Activated CD8-positive, alpha-beta memory T cell treated with anti-CD3 and anti-CD28 coated beads for 24 hours (primary cell): ENCODE results near the gene TFCP2L1.

Source experiments
- DNase-seq: peaks from one replicate; pipeline ENCODE4 v3.0.0-alpha.2; 2020

The TFCP2L1 gene

DNA sequence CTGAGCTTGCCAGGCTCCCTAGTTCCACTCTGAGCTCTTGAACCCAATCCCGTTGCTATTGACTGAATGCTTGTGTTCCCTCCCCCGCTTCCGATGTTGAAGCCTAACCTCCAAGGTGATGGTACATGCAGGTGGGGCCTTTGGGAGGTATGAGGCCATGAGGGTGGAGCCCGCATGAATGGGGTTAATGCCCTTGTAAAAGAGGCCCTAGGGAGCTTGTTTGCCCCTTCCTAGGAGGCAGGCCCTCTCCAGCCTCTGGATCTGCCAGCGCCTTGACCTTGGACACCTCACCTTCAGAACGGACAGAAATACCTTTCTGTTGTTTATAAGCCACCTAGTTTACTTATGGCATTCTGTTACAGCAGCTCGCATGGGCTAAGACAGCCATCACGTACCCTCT, 71.6 kb downstream of the TFCP2L1 start:
- DNase-seq: no peak

DNA sequence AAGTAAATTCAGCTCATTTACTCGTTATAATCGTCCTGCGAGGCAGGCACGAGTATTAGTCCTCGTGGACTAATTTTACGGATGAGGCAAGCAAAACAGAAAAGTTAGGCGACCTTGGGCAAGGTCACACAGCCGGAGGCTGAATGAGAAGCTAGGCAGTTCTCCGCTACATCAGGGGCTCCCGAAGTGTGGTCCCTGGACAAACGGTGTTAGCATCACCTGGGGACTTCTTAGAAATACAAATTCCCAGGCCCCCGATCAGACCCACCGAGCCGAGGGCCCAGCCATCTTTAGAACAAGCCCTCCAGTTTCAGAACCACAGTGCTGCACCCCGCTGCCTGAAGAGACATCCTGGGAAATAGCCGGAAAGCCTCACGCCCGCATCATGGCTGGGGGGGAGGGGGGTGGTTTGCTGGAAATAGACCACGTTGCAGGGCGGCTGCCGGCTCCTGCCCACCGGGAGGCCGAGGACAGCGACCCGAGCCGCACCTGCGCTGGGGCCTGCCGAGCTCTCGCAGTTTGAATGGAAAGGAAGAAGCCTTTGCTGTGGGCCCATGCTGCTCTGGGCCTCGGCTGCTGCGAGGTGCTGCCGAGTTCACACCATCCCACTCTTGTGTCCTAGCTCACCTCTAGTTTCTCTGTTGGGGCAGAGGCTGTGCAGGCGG, 72.2 kb downstream of the TFCP2L1 start:
- DNase-seq: no peak

DNA sequence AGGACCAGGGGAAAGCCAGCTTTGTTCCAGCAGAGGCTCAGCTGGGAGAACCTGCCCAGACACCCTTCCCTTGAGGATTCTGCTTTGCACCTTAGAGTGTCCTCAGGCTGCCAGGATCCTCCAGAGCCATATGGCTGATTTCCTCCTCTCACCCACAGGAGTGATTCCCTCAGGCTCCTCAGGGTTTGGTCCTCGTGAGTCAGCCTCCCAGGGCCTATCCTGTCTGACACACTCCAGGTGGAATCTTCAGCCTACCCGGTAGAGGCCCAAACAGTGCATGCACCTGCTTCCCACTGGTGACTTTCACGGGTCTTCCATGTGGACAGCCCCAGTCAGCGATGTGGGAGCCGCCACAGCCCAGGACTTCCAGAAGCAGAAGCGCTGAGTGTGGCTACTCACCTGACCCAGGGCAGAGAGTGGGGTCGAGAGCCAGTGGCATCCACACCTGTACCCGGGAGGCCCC, 73.3 kb downstream of the TFCP2L1 start:
- no peak for DNase-seq

DNA sequence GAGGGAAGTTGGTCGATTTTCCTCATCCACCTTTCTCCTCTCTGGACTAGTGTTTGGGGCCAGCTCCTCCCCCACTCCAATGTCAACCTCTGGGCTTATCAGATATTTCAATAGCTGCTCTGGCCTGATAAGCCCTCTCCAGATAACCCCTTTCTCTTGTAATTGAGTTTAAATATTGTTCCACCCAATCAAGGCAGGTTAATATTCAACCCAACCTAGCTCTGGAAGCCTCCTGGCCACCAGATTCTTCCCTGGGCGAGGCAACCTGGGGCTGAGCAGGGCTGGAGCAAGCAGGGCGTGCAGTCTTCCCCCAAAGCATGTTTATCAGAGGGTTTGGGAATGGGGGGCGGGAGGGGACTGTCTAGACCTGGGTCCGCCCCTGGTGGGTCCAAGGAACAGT, 73.8 kb downstream of the TFCP2L1 start:
- no peak for DNase-seq

DNA sequence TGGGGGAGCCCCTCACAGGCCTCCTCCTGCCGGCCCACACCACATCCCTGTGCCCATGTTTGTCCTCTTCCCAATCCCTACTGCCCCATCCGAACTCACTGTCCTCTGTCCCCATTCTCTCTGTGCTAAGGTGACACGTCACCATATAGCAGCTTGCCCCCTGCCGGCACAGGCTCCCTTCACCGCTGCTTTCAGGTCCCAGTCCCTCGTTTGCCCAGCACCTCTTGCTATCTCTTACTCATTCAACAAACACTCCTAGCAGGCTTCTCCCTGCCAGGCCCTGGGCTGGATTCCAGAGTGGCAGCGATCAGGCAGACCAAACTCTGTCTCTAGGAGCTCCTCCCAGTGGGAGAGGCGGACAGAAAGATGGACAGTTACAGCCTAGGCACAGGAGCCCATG, 74.3 kb downstream of the TFCP2L1 start:
- DNase-seq: no peak

DNA sequence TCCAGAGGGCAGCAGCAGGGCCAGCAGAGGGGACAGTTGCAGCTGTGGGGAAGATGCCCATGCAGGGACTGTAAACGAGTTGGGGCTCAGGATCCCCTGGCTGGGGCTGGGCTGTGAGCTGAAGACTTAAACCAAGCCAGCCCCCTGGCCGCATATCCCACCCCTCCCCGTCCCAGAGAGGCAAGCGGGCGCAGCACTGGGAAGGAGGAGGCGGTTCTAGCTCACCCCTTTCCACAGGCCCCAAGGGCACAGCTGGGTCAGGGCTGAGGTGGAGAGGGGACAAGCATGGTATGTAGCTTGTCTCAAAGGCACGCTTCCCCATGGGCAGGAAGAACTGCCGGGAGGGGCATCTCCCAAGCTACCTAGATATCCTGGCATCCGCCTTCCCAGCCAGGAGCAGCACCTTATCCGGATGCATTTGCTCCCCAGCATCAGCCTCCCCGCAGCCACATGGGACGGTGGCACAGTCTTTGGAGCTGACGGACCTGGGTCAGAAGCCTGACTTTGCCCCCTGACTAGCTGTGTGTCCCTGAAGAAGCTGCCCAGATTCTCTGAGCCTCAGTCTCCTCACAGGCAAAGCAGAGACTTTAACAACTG, 75.9 kb downstream of the TFCP2L1 start:
- DNase-seq: no peak

DNA sequence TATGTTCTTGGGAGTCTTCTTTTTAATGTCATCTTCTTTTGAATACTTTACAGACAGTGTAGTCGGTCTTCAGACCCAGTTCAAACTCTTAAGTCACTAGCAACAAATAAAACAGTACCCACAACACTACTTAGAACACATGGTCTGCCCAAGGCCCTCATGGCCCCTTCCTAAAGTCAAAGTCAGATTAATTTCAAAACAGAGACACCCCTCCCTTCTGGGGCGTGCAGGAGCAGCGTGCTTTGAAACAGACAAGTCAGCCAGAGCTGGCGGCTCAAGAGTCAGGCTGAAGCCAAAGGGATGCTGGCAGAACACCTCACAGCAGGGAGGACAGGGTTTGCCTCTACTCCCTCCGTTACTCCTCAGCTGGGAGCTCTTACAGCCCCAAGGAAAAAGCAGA, 77.5 kb downstream of the TFCP2L1 start:
- DNase-seq: no peak

DNA sequence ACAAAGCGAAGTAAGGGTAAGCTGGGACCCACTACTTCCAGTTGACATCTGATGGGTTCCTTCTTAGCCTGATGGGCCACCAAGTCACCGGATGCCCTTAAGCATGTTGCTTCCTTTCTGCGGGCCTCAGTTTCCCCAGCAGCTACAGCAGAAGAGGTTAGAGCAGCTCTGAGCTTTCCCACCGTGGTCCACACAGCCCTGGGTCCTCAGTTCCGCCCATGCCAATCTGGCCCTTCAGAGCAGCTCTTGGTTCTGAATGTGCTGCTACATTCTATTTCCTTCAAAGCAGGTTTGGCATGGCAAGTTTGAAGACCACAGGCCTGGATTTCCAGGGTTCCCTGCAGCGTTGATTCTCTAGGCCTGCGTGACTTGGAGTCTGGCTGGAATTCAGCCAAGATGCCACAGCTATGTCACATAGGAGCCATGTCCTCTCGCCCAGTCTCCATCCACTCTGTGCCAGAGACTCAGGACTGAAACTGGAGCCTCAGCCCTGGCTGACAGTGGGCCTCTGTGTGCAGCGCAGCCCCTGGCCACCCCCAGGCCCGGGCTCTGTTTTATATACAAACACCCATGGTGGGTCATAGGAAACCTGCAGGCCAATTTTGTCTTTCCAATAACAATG, 79.6 kb downstream of the TFCP2L1 start:
- DNase-seq: no peak

DNA sequence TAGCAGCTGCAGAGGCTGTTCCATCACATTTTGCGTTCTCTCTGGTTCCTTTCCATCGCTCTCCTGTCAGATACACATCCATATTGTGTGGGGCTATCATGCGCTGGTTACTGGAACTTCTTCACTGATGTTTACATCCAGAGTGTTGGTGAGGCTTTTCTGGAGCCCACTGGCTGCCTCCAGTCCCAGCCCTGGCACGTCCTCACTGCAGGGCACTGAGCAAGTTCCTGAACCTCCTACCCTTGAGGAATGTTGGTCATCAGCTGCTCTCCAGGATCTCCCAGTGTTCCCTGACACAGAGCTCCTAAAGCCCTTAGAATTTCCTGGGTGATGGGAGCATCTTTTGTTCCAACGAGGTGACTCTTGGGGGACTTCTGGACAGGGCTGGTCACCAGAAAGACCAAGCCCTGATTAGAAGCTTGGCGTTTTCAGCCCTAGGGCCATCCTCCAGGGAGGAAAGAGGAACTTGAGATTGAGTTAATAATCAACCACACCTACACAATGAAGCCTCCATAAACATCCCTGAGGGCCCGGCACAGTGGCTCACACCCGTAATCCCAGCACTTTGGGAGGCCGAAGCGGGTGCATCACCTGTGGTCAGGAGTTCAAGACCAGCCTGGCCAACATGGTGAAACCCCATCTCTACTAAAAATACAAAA, 81.3 kb downstream of the TFCP2L1 start:
- DNase-seq: no peak

DNA sequence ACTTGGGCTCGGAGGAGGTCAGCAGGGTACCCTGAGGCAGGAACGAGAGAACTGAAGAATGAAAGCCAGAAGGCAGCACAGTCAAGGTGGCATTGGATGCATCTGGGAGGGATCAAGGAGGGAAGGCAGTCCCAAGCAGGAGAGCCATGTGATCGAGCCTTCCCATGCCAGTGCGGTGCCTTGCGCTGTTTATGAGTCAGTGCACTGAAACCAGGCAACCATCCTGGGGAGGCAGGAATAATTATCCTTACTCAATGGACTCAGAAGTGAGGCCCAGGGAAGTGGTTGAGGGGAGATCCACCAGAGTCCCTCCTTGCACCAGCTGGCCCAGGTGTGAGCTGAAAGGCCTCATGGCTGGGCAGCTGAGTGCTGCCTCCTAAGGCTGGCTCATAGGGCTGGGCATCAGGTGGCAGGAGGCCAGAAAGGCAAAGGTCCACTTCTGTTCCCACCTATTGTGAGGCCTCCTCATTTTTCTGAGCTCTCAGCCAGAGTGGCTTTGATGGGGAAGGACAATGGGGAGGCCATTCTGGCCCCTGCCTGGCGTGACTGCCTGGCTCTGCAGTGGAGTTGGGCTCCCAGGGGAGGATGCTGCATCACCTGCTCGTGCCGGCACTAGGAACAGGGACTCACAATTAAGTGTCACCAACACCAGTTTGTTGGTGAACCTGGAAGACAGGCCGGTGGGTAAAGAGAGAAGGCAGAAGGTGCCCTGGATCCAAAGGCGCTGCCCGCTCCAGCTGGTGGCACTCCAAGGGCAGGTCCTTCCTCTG, 82.3 kb downstream of the TFCP2L1 start:
- DNase-seq: no peak

DNA sequence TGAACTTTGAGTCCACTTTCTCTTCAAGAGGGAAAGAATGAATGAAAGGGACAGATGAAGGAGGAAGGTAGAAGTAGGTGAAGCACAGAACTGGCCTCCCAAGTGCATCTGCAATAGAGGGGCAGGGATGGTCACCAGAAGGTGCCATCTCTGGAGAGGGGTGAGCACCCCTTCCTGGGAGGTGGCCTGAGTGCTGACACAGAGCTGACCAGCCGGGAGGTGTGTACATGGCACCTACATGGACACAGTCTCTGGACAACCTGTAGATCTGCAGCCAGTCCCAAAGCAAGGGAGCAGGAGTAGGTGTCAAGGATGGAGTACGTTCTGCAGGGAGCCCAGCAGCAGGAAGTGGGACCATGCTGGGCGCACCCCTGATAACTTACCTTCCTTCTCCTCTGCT, 83.2 kb downstream of the TFCP2L1 start:
- DNase-seq: no peak

DNA sequence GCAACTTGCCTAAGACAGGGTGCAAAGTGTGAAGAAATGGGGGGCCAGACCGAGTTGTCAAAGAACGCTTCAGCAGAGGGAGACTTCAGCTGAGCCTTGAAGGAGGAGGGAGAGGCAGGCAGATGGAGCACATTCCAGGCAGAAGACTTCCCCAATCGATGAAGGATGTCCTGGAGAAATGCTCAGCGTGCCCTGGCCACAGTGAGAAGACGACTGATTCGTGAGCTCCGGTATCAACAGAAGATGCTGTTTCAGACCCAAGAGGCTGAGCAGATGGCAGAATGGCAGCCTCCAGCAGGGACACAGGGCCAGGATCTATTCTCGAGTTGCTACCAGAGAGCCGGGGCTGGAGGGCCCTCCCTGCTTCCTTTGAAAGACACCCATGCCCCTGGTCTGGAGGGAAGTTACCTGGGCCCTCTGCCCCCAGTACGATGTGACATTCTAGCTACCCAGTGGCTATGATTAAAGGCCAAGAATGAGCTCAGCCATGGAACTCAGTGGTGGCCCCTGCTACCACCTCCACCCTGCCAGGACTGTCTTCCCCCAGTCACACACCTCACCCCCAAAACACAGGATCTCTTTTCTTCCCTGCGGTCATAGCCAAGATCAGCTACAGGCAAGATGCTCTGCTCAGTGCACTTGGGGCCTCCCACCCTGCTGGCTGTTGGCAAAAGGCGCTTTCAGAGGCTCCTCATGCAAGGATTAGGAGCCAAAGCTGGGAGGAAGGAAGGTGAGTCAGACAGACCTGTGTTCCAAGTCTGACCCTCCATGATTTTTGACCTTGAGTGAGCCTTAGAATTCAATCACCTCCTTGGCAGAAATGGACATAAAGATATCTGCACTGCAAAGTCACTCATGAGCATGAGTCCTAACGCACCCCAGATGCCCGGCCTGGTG, 84.3 kb downstream of the TFCP2L1 start:
- no peak for DNase-seq

DNA sequence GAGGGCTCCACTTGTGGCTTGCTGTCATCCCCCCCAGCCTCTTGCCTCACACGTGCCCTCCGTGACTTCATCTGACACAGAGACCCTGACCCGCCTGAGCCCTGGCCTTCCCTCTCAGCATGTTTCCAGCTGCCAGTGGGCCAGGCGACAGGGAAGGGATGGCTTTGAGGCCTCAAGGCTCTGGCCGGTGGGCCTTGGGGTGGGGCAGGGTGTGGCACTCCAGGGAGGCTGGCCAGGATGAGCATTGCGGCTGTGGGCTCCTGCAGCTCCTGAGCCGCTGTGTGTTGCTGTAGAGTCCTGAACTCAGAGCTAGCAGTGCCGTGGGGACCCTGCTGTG, 85.0 kb downstream of the TFCP2L1 start:
- DNase-seq: no peak

DNA sequence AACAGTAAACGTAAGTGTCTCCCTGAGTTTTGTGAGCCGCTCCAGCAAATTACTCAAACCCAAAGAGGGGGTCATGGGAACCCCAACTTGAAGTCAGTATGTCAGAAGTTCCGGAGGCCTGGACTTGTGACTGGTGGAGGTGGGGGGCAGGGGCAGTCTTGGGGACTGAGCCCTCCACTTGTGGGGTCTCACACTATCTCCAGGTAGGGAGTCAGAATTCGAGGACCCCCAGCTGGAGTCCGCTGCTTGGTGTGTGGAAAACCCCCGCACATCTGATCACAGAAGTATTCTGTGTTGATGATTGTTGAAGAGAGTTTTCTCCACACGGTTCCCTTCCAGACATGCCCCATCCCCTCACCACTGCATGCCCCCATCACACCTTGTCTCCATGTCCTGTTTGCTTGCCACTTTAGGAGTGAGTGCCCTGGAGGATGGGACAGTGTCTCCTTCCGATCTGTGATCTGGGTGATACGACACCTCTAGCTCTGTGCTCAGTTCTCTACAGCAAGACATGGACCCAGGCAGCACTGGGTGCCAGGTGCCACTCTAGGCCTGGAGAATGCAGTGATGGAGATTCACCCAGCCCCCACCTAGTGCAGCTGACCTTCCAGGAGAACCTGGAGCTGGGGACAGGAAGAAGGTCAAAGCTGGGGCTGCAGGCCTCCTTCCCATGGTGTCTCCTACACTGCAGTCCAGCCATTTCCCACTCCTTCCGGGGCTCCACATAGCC, 85.6 kb downstream of the TFCP2L1 start:
- no peak for DNase-seq

DNA sequence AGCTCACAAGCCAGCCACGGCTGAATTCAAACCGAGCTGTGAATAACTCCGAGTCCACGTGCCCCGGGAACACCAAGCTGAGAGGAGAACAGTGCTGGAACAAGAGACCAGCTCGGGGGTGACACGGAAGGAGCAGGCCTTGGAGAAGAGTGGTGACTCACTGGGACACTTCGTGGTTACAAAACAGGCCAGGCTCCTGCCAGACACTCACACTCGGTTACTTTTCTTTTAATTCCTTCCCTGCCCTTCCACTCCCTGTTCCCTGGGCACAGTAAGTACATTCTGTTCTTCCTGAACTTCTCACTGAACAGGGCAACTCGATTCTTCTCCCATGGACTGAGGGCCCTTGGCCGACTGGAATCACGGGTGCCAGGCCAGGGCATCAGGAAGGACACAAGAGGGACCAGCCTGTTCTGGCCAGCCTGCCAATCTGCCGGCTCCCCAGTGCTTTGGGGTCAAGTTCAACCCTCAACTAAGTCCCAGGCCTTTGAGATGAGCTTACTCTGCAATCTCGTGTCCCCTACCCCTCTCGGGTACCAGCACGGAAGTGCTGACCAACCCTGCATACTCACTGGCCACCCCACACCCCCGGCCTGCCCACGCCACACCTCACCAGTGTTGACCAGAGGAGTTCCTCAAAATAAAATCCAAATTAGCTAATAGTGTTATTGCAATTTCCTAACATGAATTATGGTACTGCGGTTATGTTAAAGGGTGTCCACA, 87.5 kb downstream of the TFCP2L1 start:
- no peak for DNase-seq

DNA sequence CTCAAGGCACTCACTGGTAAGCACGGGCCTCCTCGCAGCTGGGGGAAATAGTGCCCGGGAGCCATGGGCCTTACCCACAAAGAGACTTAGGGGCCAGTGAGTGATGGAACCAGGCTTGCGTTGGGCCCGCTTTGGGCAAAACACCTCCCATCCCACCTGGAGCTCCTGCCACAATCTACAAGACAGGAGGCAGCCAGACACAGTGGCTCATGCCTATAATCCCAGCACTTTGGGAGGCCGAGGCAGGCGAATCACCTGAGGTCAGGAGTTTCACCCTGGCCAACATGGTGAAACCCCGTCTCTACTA, 88.2 kb downstream of the TFCP2L1 start:
- DNase-seq: no peak

DNA sequence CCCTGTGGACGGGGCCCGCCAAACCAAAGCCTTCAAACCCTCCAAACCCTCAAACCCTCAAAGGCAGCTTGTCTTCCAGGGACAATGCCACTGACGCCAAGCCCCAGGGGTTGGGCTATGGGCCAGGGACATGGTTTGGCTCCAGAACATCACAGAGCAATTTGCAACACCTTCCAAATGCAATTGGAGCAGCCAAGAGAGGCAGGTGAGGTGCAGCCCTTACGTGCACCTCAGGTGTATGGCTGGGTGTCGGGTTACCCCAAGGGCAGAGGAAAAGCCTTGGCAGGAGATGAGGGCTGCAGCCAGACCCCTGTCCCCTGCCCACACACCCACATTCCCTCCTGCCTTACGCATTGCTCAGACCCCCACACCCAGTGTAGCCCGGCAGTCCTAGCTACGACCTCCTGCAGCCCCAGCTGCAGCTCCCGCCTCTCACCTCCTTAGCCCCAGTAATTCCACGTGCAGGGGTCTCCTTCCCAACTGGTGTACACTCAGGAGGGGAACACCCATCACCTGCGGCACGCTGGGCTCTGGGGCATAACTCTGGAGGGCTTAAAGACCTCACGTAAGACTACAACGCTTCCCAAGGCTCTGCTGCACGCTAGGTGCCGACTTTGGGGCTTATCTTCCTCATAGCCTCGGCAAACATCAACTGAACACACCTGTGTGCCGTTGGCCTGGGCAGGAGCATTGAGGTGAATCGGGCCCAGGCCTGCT, 88.7 kb downstream of the TFCP2L1 start:
- no peak for DNase-seq

DNA sequence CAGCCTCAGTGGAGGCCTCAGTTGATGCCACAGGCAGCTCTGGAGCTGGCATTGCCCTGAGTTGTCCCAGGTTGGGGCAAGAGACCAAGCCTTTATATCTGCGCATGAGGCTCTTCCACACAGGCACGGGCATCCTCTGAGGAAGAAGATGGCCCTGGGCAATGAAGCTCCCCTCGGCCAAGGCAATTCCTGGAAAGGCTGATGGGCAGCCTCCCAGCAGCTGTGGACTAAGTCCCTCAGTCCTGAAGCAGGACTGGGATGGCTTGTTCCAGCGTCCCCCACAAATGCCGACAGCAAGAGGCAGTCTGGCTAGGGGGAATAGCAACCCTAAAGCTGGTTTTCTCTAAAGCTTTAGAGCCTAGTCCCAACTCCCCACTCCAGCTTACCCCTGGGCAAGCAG, 90.0 kb downstream of the TFCP2L1 start:
- DNase-seq: no peak

DNA sequence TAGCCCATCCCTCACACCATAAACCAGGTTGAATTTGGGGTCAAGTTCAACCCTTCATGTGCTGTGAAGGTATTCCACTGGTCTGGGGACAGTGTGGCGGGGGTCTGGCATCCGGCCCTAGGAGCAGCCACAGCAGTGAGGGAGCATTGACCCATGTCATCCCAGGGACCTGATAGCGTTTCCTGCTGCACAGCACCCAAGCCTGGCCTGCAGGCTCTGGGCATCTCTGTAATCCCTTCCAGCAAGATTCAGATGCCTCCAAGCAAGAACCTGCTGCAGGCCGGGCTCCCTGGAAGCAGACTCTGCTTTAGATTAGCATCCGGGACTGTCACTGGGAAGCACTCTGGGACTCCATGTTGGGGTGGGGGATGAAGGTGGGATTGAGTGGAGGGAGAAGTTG, 90.4 kb downstream of the TFCP2L1 start:
- no peak for DNase-seq

DNA sequence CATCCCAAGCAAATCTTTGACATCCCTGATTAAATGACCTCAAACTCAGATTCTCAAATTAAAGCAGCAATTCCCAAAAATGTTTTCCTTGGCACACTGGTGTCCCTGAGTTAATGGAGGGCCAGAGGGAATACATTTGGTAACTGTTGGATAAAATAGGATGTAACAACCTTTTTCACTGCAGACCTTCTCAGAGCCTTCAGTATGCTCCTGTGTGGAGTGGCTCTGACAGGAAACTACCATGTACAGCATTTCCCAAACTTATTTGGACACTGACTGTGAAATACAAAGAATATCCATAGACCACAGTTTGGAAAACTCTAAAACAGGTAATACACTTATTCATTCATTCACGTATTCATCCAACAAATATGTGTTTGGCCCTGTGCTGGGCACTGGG, 91.8 kb downstream of the TFCP2L1 start:
- DNase-seq: no peak
